ENCODE measurements around the gene NAT16.

GRCh38 chr7:101208794-101209193 is 28.7 kb upstream of the NAT16 start:
- TF ChIP-seq, protein P1, sequence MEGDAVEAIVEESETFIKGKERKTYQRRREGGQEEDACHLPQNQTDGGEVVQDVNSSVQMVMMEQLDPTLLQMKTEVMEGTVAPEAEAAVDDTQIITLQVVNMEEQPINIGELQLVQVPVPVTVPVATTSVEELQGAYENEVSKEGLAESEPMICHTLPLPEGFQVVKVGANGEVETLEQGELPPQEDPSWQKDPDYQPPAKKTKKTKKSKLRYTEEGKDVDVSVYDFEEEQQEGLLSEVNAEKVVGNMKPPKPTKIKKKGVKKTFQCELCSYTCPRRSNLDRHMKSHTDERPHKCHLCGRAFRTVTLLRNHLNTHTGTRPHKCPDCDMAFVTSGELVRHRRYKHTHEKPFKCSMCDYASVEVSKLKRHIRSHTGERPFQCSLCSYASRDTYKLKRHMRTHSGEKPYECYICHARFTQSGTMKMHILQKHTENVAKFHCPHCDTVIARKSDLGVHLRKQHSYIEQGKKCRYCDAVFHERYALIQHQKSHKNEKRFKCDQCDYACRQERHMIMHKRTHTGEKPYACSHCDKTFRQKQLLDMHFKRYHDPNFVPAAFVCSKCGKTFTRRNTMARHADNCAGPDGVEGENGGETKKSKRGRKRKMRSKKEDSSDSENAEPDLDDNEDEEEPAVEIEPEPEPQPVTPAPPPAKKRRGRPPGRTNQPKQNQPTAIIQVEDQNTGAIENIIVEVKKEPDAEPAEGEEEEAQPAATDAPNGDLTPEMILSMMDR (CRISPR knock-in tag; IDR thresholded peaks at IDR 0.05) = no peak
- peak; percentile 27; the same call in 1 of the 2 replicates for TF ChIP-seq POLR2AphosphoS5 (IDR thresholded peaks at IDR 0.05; ENCODE audit: low read depth, low read length)
- TF ChIP-seq ZNF816 (CRISPR knock-in tag; IDR thresholded peaks at IDR 0.05; ENCODE audit: borderline replicate concordance) = no peak
- TF ChIP-seq JUND (CRISPR knock-in tag; IDR thresholded peaks at IDR 0.05) = no peak
- TF ChIP-seq POLR2A (IDR thresholded peaks at IDR 0.05; ENCODE audit: insufficient read depth in 1 of 2, low read depth in 2 of 2, low read length in 2 of 2) = peak in 1 of 2 experiments; percentile 51; a peak in 1 of 4 replicates
- TF ChIP-seq ASH2L (IDR thresholded peaks at IDR 0.05; ENCODE audit: insufficient read length, low read depth, low read length) = no peak
